RWPE1 (cell line): ENCODE data around the gene ADAM17.

Experiments used
- CTCF ChIA-PET: fragments of 350-600 bp; sonication (Branson Sonifier 250); formaldehyde crosslinking; extraction: SDS; loops from one replicate; lab custom pipeline; 2021; lab: Yijun Ruan, JAX
- POLR2A ChIA-PET: fragments of 400-600 bp; formaldehyde crosslinking; extraction: SDS; loops from one replicate; lab custom pipeline; 2020; ENCODE audit warnings: antibody characterized with exemption; ENCODE audit not compliant: low non-redundant PET; lab: Yijun Ruan, JAX
- DNase-seq: peaks from one replicate; pipeline ENCODE4 v3.0.0; 2012; ENCODE audit warnings: low spot score
- H3K27ac ChIP-seq: fragments of 450-650 bp; 2 replicates; pipeline ENCODE4 v1.5.1; 2017
- CTCF ChIP-seq: fragments of 450-650 bp; conservative IDR thresholded peaks from 2 replicates; pipeline ENCODE4 v1.5.1; 2017; ENCODE audit warnings: low read depth, mild to moderate bottlenecking

The ADAM17 gene

GRCh38 chr2:9473308-9473984, 82.2 kb downstream of the ADAM17 start:
- ChIA-PET POLR2A (no interaction called here), CTCF (interaction anchor here (0.5 to 1.2 kb wide), 4 partner anchors 145 to 1182 kb away, joined by 3 to 4 read pairs (median 4); no protein-coding TSS in a partner anchor)
- H3K27ac ChIP-seq, result peak overlapping the region; percentile 85
- DNase-seq, result peak; percentile 38
- no peak for TF ChIP-seq CTCF

GRCh38 chr2:9472511-9472910, 83.1 kb downstream of the ADAM17 start:
- CTCF ChIA-PET, result no interaction called here
- no peak for DNase-seq
- POLR2A ChIA-PET, result no interaction called here
- no peak for TF ChIP-seq CTCF
- H3K27ac ChIP-seq, result no peak overlapping the region

GRCh38 chr2:9471206-9471605, 84.4 kb downstream of the ADAM17 start:
- CTCF ChIA-PET, result no interaction called here
- no peak for DNase-seq
- POLR2A ChIA-PET, result interaction anchor here (0.6 kb wide), 1 partner anchor 372 kb away, joined by 3 read pairs; the partner anchor contains the start of gene TAF1B
- H3K27ac ChIP-seq, result no peak overlapping the region
- TF ChIP-seq CTCF, result no peak

GRCh38 chr2:9467687-9468086, 87.9 kb downstream of the ADAM17 start:
- CTCF ChIA-PET, result no interaction called here
- DNase-seq, result no peak

GRCh38 chr2:9466147-9466683, 89.4 kb downstream of the ADAM17 start:
- ChIA-PET CTCF (interaction anchor here (0.6 kb wide), 1 partner anchor 32 kb away, joined by 8 read pairs; no protein-coding TSS in a partner anchor), POLR2A (no interaction called here)
- no peak for DNase-seq
- H3K27ac ChIP-seq, result no peak overlapping the region
- no peak for TF ChIP-seq CTCF

More at GRCh38 chr2:9467687-9468086, 87.9 kb downstream of the ADAM17 start:
- TF ChIP-seq CTCF, result no peak
- POLR2A ChIA-PET, result no interaction called here
- H3K27ac ChIP-seq, result no peak overlapping the region

GRCh38 chr2:9465170-9465569, 90.5 kb downstream of the ADAM17 start:
- no peak for TF ChIP-seq CTCF
- DNase-seq, result no peak
- POLR2A ChIA-PET, result interaction anchor here (0.7 kb wide), 1 partner anchor 38 kb away, joined by 3 read pairs; no protein-coding TSS in a partner anchor
- H3K27ac ChIP-seq, result no peak overlapping the region
- CTCF ChIA-PET, result interaction anchor here (0.6 kb wide), 1 partner anchor 95 kb away, joined by 4 read pairs; no protein-coding TSS in a partner anchor
